ENCODE results near the gene SFXN2. TPM values are rescaled to one million over a fixed set of nuclear protein-coding genes. Genes with fewer than 3 reads are reported as not detected.
A peak's percentile ranks its signal among the peaks of the same experiment; 100 is the strongest.

The SFXN2 gene
- total and polyA plus RNA-seq, 2 experiments from 2014 or later: 5.7 to 6.2 TPM

DNA sequence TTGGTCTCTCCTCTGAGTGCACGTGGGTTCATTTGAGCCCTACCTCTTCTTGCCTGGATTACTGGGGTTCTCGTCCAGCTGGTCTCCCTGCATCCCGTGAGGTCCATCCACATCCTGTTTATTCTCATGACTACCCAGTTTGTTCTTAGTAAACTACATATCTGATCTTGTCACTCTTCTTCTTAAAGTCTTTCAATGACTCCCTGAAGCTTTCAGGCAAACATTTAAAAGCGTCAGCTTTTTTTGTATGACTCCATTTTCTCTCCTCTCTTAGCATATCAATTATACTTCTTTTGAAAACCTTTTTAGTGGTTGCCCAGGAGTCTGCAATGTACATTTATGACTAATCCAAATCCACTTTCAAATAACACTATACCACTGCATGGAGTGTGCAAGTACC is 7.5 kb downstream of the SFXN2 start:
- H3K27me3 Mint-ChIP-seq (ENCODE audit: insufficient read depth, low read depth, poor library complexity): no peaks in the 10 kb centered on the region
- H3K27me3 ChIP-seq (ENCODE audit: insufficient read depth): no peaks in the 10 kb centered on the region

DNA sequence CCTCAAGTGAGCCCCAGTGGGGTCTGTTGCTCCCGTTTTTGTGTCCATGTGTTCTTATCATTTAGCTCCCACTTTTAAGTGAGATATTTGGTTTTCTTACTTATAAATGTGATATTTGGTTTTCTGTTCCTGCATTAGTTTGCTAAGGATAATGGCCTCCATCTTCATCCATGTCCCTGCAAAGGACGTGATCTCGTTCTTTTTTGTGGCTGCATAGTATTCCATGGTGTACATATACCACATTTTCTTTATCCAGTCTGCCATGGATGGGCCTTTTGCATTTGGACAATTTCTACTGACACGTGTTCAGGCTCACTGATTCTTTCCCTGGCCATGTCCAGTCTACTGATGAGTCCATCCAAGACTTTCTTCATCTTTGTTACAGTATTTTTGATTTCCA is 9.6 kb downstream of the SFXN2 start:
- ATAC-seq: no peak

More for the DNA sequence above, 7.5 kb downstream of the SFXN2 start:
- no peak overlapping the region for H3K4me3 Mint-ChIP-seq
- H3K36me3 Mint-ChIP-seq (ENCODE audit: low read depth): peaks cover 56% of the 10 kb centered on the region
- ATAC-seq (no peak), DNase-seq (ENCODE audit: low spot score) (no peak)
- H4K20me1 ChIP-seq (replicated peaks; ENCODE audit: insufficient read depth): peaks cover 40% of the 10 kb centered on the region
- peaks cover 22% of the 10 kb centered on the region for H3K4me1 ChIP-seq (ENCODE audit: insufficient read depth)
- H3K4me2 ChIP-seq: no peak overlapping the region
- H3F3A ChIP-seq (replicated peaks; ENCODE audit: low read depth): 0 out of 2 replicates have a peak, but pooled peaks cover 3% of the 10 kb centered on the region
- no peak overlapping the region for H2AFZ ChIP-seq
- H3K4me1 Mint-ChIP-seq: peaks cover 33% of the 10 kb centered on the region
- no peaks in the 10 kb centered on the region for H3K9me2 ChIP-seq (ENCODE audit: insufficient read depth)
- no peak overlapping the region for H3K27ac Mint-ChIP-seq
- peaks cover 79% of the 10 kb centered on the region for H3K79me2 ChIP-seq (replicated peaks; ENCODE audit: insufficient read depth)
- H3K27ac ChIP-seq (ENCODE audit: low read depth): peak overlapping the region; percentile 63; the same call in 1 of the 2 replicates
- TF ChIP-seq STAT1 (IDR thresholded peaks at IDR 0.05; ENCODE audit: unreplicated experiment) (no peak), ZNF331 (CRISPR knock-in tag; IDR thresholded peaks at IDR 0.05; ENCODE audit: low read depth) (no peak), EZH2phosphoT487 (IDR thresholded peaks at IDR 0.05; ENCODE audit: unreplicated experiment) (no peak)
- H3K4me3 ChIP-seq: no peak overlapping the region
- peaks cover 15% of the 10 kb centered on the region; the same call in 1 of the 2 replicates for H3K36me3 ChIP-seq (ENCODE audit: insufficient read depth)
- no peaks in the 10 kb centered on the region for H3K9me3 Mint-ChIP-seq

More for the DNA sequence above, 9.6 kb downstream of the SFXN2 start:
- TF ChIP-seq, protein P1, sequence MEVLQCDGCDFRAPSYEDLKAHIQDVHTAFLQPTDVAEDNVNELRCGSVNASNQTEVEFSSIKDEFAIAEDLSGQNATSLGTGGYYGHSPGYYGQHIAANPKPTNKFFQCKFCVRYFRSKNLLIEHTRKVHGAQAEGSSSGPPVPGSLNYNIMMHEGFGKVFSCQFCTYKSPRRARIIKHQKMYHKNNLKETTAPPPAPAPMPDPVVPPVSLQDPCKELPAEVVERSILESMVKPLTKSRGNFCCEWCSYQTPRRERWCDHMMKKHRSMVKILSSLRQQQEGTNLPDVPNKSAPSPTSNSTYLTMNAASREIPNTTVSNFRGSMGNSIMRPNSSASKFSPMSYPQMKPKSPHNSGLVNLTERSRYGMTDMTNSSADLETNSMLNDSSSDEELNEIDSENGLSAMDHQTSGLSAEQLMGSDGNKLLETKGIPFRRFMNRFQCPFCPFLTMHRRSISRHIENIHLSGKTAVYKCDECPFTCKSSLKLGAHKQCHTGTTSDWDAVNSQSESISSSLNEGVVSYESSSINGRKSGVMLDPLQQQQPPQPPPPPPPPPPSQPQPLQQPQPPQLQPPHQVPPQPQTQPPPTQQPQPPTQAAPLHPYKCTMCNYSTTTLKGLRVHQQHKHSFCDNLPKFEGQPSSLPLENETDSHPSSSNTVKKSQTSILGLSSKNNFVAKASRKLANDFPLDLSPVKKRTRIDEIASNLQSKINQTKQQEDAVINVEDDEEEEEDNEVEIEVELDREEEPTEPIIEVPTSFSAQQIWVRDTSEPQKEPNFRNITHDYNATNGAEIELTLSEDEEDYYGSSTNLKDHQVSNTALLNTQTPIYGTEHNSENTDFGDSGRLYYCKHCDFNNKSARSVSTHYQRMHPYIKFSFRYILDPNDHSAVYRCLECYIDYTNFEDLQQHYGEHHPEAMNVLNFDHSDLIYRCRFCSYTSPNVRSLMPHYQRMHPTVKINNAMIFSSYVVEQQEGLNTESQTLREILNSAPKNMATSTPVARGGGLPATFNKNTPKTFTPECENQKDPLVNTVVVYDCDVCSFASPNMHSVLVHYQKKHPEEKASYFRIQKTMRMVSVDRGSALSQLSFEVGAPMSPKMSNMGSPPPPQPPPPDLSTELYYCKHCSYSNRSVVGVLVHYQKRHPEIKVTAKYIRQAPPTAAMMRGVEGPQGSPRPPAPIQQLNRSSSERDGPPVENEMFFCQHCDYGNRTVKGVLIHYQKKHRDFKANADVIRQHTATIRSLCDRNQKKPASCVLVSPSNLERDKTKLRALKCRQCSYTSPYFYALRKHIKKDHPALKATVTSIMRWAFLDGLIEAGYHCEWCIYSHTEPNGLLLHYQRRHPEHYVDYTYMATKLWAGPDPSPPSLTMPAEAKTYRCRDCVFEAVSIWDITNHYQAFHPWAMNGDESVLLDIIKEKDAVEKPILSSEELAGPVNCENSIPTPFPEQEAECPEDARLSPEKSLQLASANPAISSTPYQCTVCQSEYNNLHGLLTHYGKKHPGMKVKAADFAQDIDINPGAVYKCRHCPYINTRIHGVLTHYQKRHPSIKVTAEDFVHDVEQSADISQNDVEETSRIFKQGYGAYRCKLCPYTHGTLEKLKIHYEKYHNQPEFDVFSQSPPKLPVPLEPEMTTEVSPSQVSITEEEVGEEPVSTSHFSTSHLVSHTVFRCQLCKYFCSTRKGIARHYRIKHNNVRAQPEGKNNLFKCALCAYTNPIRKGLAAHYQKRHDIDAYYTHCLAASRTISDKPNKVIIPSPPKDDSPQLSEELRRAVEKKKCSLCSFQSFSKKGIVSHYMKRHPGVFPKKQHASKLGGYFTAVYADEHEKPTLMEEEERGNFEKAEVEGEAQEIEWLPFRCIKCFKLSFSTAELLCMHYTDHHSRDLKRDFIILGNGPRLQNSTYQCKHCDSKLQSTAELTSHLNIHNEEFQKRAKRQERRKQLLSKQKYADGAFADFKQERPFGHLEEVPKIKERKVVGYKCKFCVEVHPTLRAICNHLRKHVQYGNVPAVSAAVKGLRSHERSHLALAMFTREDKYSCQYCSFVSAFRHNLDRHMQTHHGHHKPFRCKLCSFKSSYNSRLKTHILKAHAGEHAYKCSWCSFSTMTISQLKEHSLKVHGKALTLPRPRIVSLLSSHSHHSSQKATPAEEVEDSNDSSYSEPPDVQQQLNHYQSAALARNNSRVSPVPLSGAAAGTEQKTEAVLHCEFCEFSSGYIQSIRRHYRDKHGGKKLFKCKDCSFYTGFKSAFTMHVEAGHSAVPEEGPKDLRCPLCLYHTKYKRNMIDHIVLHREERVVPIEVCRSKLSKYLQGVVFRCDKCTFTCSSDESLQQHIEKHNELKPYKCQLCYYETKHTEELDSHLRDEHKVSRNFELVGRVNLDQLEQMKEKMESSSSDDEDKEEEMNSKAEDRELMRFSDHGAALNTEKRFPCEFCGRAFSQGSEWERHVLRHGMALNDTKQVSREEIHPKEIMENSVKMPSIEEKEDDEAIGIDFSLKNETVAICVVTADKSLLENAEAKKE (CRISPR knock-in tag; IDR thresholded peaks at IDR 0.05): no peak
- TF ChIP-seq NANOG (IDR thresholded peaks at IDR 0.05; ENCODE audit: borderline replicate concordance): no peak
- TF ChIP-seq, protein P2, sequence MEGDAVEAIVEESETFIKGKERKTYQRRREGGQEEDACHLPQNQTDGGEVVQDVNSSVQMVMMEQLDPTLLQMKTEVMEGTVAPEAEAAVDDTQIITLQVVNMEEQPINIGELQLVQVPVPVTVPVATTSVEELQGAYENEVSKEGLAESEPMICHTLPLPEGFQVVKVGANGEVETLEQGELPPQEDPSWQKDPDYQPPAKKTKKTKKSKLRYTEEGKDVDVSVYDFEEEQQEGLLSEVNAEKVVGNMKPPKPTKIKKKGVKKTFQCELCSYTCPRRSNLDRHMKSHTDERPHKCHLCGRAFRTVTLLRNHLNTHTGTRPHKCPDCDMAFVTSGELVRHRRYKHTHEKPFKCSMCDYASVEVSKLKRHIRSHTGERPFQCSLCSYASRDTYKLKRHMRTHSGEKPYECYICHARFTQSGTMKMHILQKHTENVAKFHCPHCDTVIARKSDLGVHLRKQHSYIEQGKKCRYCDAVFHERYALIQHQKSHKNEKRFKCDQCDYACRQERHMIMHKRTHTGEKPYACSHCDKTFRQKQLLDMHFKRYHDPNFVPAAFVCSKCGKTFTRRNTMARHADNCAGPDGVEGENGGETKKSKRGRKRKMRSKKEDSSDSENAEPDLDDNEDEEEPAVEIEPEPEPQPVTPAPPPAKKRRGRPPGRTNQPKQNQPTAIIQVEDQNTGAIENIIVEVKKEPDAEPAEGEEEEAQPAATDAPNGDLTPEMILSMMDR (conservative IDR thresholded peaks at IDR 0.05; ENCODE audit: low read depth in 2 of 2): no peak
- TF ChIP-seq, protein P3, sequence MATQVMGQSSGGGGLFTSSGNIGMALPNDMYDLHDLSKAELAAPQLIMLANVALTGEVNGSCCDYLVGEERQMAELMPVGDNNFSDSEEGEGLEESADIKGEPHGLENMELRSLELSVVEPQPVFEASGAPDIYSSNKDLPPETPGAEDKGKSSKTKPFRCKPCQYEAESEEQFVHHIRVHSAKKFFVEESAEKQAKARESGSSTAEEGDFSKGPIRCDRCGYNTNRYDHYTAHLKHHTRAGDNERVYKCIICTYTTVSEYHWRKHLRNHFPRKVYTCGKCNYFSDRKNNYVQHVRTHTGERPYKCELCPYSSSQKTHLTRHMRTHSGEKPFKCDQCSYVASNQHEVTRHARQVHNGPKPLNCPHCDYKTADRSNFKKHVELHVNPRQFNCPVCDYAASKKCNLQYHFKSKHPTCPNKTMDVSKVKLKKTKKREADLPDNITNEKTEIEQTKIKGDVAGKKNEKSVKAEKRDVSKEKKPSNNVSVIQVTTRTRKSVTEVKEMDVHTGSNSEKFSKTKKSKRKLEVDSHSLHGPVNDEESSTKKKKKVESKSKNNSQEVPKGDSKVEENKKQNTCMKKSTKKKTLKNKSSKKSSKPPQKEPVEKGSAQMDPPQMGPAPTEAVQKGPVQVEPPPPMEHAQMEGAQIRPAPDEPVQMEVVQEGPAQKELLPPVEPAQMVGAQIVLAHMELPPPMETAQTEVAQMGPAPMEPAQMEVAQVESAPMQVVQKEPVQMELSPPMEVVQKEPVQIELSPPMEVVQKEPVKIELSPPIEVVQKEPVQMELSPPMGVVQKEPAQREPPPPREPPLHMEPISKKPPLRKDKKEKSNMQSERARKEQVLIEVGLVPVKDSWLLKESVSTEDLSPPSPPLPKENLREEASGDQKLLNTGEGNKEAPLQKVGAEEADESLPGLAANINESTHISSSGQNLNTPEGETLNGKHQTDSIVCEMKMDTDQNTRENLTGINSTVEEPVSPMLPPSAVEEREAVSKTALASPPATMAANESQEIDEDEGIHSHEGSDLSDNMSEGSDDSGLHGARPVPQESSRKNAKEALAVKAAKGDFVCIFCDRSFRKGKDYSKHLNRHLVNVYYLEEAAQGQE (IDR thresholded peaks at IDR 0.05; ENCODE audit: unreplicated experiment): no peak
- no peak for TF ChIP-seq POLR2AphosphoS5 (IDR thresholded peaks at IDR 0.05; ENCODE audit: low read depth)
- no peak for TF ChIP-seq CREB1 (CRISPR knock-in tag; IDR thresholded peaks at IDR 0.05; ENCODE audit: low read depth)
- H3K4me1 Mint-ChIP-seq: peaks cover 15% of the 10 kb centered on the region
- no peaks in the 10 kb centered on the region for H3K9me3 Mint-ChIP-seq
- Histone ChIP-seq H3K27ac (ENCODE audit: low read depth) (no peak overlapping the region), H3K9me2 (ENCODE audit: insufficient read depth) (no peaks in the 10 kb centered on the region), H3F3A (replicated peaks; ENCODE audit: low read depth) (peaks cover 3% of the 10 kb centered on the region), H3K79me2 (replicated peaks; ENCODE audit: insufficient read depth) (peaks cover 59% of the 10 kb centered on the region), H3K27me3 (ENCODE audit: insufficient read depth) (no peaks in the 10 kb centered on the region), H4K20me1 (replicated peaks; ENCODE audit: insufficient read depth) (peaks cover 34% of the 10 kb centered on the region), H3K4me1 (ENCODE audit: insufficient read depth) (peaks cover 4% of the 10 kb centered on the region; the same call in 1 of the 2 replicates), H2AFZ (no peak overlapping the region), H3K4me3 (no peak overlapping the region), H3K36me3 (ENCODE audit: insufficient read depth) (peaks cover 13% of the 10 kb centered on the region; the same call in 1 of the 2 replicates), H3K4me2 (no peak overlapping the region)
- no peak for DNase-seq (ENCODE audit: low spot score)
- no peak overlapping the region for H3K4me3 Mint-ChIP-seq
- H3K27ac Mint-ChIP-seq: no peak overlapping the region
- H3K27me3 Mint-ChIP-seq (ENCODE audit: insufficient read depth, low read depth, poor library complexity): no peaks in the 10 kb centered on the region
- peaks cover 59% of the 10 kb centered on the region for H3K36me3 Mint-ChIP-seq (ENCODE audit: low read depth)

All from GM23338 (cell line).